Astrocyte (in vitro differentiated cells and primary cell): Measurements from ENCODE around the gene PPFIBP1.

Experiments
- EZH2 ChIP-seq: IDR thresholded peaks from 2 replicates; pipeline ENCODE4 v1.6.1; 2012; ENCODE audit warnings: mild to moderate bottlenecking, low read length, inconsistent platforms; ENCODE audit not compliant: insufficient read depth
- TF ChIP-seq, protein P1 (sequence below): IDR thresholded peaks from 2 replicates; pipeline ENCODE4 v1.5.1; 2011; ENCODE audit warnings: low read depth, mild to moderate bottlenecking, inconsistent platforms, low read length, moderate library complexity; ENCODE audit not compliant: insufficient read depth

DNA sequence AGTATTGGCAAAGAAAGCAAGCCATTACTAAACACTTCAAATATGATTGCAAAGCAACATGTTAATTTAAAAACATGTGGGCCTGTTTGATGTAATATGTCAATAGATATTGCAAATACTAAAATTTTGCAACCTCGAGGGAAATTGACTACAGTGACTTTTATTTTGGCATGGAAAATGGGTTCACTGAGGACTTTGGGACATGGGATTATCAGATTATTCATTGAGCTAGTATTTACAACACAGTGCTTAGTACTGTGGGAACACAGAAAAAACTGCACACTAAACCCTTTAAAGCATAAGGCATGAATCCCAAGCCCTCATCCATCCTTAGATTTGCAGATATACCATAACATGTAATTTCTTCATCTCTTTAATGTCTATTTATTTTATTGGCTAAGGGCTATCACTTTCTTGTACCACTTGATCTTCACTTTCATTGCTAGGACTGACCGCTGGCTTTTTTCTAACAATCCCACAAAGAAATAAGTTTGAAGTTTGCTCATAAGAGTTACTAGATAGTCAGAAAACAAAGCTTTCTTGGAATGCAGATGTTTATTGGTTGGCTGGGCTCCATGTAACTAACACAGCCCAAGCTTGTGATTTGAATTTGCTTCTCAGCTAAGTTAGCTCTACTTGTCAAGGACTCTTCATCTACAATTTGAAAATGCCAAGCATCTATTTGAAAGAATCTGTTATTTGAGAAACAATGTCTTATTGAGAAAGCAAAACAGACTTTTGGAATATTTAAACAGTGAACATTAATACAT is 48.7 kb downstream of the PPFIBP1 start:
- TF ChIP-seq, protein P1, sequence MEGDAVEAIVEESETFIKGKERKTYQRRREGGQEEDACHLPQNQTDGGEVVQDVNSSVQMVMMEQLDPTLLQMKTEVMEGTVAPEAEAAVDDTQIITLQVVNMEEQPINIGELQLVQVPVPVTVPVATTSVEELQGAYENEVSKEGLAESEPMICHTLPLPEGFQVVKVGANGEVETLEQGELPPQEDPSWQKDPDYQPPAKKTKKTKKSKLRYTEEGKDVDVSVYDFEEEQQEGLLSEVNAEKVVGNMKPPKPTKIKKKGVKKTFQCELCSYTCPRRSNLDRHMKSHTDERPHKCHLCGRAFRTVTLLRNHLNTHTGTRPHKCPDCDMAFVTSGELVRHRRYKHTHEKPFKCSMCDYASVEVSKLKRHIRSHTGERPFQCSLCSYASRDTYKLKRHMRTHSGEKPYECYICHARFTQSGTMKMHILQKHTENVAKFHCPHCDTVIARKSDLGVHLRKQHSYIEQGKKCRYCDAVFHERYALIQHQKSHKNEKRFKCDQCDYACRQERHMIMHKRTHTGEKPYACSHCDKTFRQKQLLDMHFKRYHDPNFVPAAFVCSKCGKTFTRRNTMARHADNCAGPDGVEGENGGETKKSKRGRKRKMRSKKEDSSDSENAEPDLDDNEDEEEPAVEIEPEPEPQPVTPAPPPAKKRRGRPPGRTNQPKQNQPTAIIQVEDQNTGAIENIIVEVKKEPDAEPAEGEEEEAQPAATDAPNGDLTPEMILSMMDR: no peak
- no peak for TF ChIP-seq EZH2
